ENCODE results near the gene GLP1R. TPM values are rescaled to one million over a fixed set of nuclear protein-coding genes. Genes with fewer than 3 reads are reported as not detected.

The GLP1R gene
- total RNA-seq, 1 experiment from 2014 or later = 1.8 TPM

- no peaks in the 10 kb centered on the region for H3K36me3 Mint-ChIP-seq
- CTCF ChIA-PET = interaction anchor here (0.8 to 2.3 kb wide), 9 partner anchors 13 to 77 kb away, joined by 3 to 8 read pairs (median 5); no protein-coding TSS in a partner anchor
- H3K27ac Mint-ChIP-seq = no peak overlapping the region
- H3K4me1 Mint-ChIP-seq = peaks cover 20% of the 10 kb centered on the region
- H3K27me3 Mint-ChIP-seq (ENCODE audit: low read depth) = peaks cover 49% of the 10 kb centered on the region
- TF ChIP-seq NR1H2 (CRISPR knock-in tag; IDR thresholded peaks at IDR 0.05) (no peak), ZNF121 (CRISPR knock-in tag; IDR thresholded peaks at IDR 0.05) (peak; percentile 53; the same call in 1 of the 2 replicates), CREM (CRISPR knock-in tag; IDR thresholded peaks at IDR 0.05) (no peak), ZMAT4 (CRISPR knock-in tag; IDR thresholded peaks at IDR 0.05) (no peak)
- DNase-seq (ENCODE audit: low spot score) (peak; percentile 39), ATAC-seq (peak; percentile 6)
- H3K4me3 Mint-ChIP-seq = peak overlapping the region; percentile 81
- POLR2A ChIA-PET = no interaction called here
- no peaks in the 10 kb centered on the region for H3K9me3 Mint-ChIP-seq
These were observed 1.1 kb downstream of the GLP1R start for GRCh38 chr6:39049575-39050283.

GRCh38 chr6:39050453-39051112 lies 2.0 kb downstream of the GLP1R start:
- H3K9me3 Mint-ChIP-seq = no peaks in the 10 kb centered on the region
- no peak overlapping the region for H3K4me3 Mint-ChIP-seq
- ATAC-seq = no peak
- ChIA-PET POLR2A (no interaction called here), CTCF (interaction anchor here (0.6 to 1.6 kb wide), 6 partner anchors 14 to 52 kb away, joined by 3 to 8 read pairs (median 4); no protein-coding TSS in a partner anchor)
- no peaks in the 10 kb centered on the region for H3K36me3 Mint-ChIP-seq
- DNase-seq (ENCODE audit: low spot score) = no peak
- H3K4me1 Mint-ChIP-seq = peaks cover 20% of the 10 kb centered on the region
- H3K27me3 Mint-ChIP-seq (ENCODE audit: low read depth) = peaks cover 49% of the 10 kb centered on the region
- TF ChIP-seq ZNF532 (CRISPR knock-in tag; IDR thresholded peaks at IDR 0.05; ENCODE audit: borderline replicate concordance) = no peak
- TF ChIP-seq FOXK1 (CRISPR knock-in tag; IDR thresholded peaks at IDR 0.05) = no peak
- no peak for TF ChIP-seq AFF4 (CRISPR knock-in tag; IDR thresholded peaks at IDR 0.05; ENCODE audit: borderline replicate concordance)
- TF ChIP-seq ZNF396 (CRISPR knock-in tag; IDR thresholded peaks at IDR 0.05; ENCODE audit: borderline replicate concordance) = no peak
- no peak for TF ChIP-seq TEAD4 (CRISPR knock-in tag; IDR thresholded peaks at IDR 0.05)
- TF ChIP-seq STAT6 (CRISPR knock-in tag; conservative IDR thresholded peaks at IDR 0.05; ENCODE audit: low read depth) = no peak
- no peak for TF ChIP-seq KAT7 (CRISPR knock-in tag; IDR thresholded peaks at IDR 0.05; ENCODE audit: borderline replicate concordance)
- H3K27ac Mint-ChIP-seq = no peak overlapping the region

All from WTC11 (cell line).